Liver (tissue), 9 donors: ENCODE data around the gene MPRIP. TPM values are rescaled to one million over a fixed set of nuclear protein-coding genes. Genes with fewer than 3 reads are reported as not detected.

Experiments used
- DNase-seq: peaks from one replicate; pipeline ENCODE4 v3.0.0-alpha.2; 2017; ENCODE audit warnings: low spot score
- H3K27ac ChIP-seq, 2 donors: one replicate each; pipeline ENCODE4 v1.7.0; 2013; ENCODE audit warnings: inconsistent platforms in 2 of 2, low read length in 2 of 2, control low read depth in 1 of 2, low read depth in 1 of 2, mild to moderate bottlenecking in 1 of 2
- H3K27me3 ChIP-seq, 4 donors: one replicate each; pipeline versions ENCODE4 v1.6.1 to v1.7.0; 2013; ENCODE audit warnings: low read length in 3 of 4, inconsistent platforms in 1 of 4, mild to moderate bottlenecking in 1 of 4, moderate library complexity in 1 of 4; ENCODE audit not compliant: control insufficient read depth in 4 of 4, insufficient read depth in 4 of 4
- H3K36me3 ChIP-seq, 4 donors: one replicate each; pipeline versions ENCODE4 v1.6.1 to v1.7.0; 2013; ENCODE audit warnings: low read length in 3 of 4, mild to moderate bottlenecking in 3 of 4, low read depth in 1 of 4, moderate library complexity in 1 of 4; ENCODE audit not compliant: control insufficient read depth in 4 of 4, insufficient read depth in 3 of 4
- H3K4me1 ChIP-seq, 4 donors: one replicate each; pipeline versions ENCODE4 v1.6.1 to v1.7.0; 2013; ENCODE audit warnings: low read length in 3 of 4, mild to moderate bottlenecking in 3 of 4, moderate library complexity in 1 of 4; ENCODE audit not compliant: control insufficient read depth in 4 of 4, insufficient read depth in 4 of 4
- H3K4me3 ChIP-seq, 3 donors: one replicate each; pipeline versions ENCODE4 v1.6.1 to v1.7.0; 2013; ENCODE audit warnings: low read length in 3 of 3, control low read depth in 1 of 3, low read depth in 1 of 3, mild to moderate bottlenecking in 1 of 3
- H3K9ac ChIP-seq, 2 donors: one replicate each; pipeline ENCODE4 v1.7.0; 2013; ENCODE audit warnings: low read length in 2 of 2, mild to moderate bottlenecking in 2 of 2, moderate library complexity in 2 of 2, control low read depth in 1 of 2, low read depth in 1 of 2
- H3K9me3 ChIP-seq, 4 donors: one replicate each; pipeline versions ENCODE4 v1.6.1 to v1.7.0; 2013; ENCODE audit warnings: low read length in 3 of 4; ENCODE audit not compliant: control insufficient read depth in 4 of 4
- ATF3 ChIP-seq: IDR thresholded peaks from 2 replicates; pipeline ENCODE4 v1.6.1; 2016; ENCODE audit warnings: antibody characterized with exemption
- CTCF ChIP-seq: fragments of 150-350 bp; IDR thresholded peaks from 2 replicates; pipeline ENCODE4 v1.5.1; 2017; ENCODE audit warnings: improper control_type of control experiment, low read depth, low read length; ENCODE audit not compliant: missing input control
- EGR1 ChIP-seq, 2 donors: IDR thresholded peaks; 2 replicates each; pipeline ENCODE4 v1.6.1; 2016 to 2018; ENCODE audit warnings: antibody characterized with exemption in 2 of 2, low read depth in 2 of 2
- FOXA2 ChIP-seq: IDR thresholded peaks from 2 replicates; pipeline ENCODE4 v1.6.1; 2016; ENCODE audit warnings: antibody characterized with exemption
- HNF4A ChIP-seq, 2 donors: conservative IDR thresholded peaks; 2 replicates each; pipeline ENCODE4 v1.6.1; 2016; ENCODE audit warnings: antibody characterized with exemption in 2 of 2, mild to moderate bottlenecking in 2 of 2
- HNF4G ChIP-seq: IDR thresholded peaks from 2 replicates; pipeline ENCODE4 v1.6.1; 2016; ENCODE audit warnings: antibody characterized with exemption
- MAX ChIP-seq: IDR thresholded peaks from 2 replicates; pipeline ENCODE4 v1.6.1; 2016; ENCODE audit warnings: antibody characterized with exemption
- RAD21 ChIP-seq, 2 donors: IDR thresholded peaks; 2 replicates each; pipeline ENCODE4 v1.6.1; 2016; ENCODE audit warnings: antibody characterized with exemption in 2 of 2, mild to moderate bottlenecking in 2 of 2
- REST ChIP-seq: IDR thresholded peaks from 2 replicates; pipeline ENCODE4 v1.6.1; 2016; ENCODE audit warnings: antibody characterized with exemption, mild to moderate bottlenecking
- RXRA ChIP-seq, 2 donors: IDR thresholded peaks; 2 replicates each; pipeline ENCODE4 v1.6.1; 2017 to 2018; ENCODE audit warnings: antibody characterized with exemption in 2 of 2, mild to moderate bottlenecking in 1 of 2
- TAF1 ChIP-seq: conservative IDR thresholded peaks from 2 replicates; pipeline ENCODE4 v1.6.1; 2016; ENCODE audit warnings: antibody characterized with exemption, mild to moderate bottlenecking
- YY1 ChIP-seq: IDR thresholded peaks from 2 replicates; pipeline ENCODE4 v1.6.1; 2016; ENCODE audit warnings: antibody characterized with exemption, mild to moderate bottlenecking
- ZBTB33 ChIP-seq: IDR thresholded peaks from 2 replicates; pipeline ENCODE4 v1.6.1; 2016; ENCODE audit warnings: antibody characterized with exemption
- WGBS: extraction: QIAGEN DNeasy Blood & Tissue Kit; methylation state at CpG from one replicate; pipeline ENCODE4 v1.1.7; 2013; 5-methylcytosine and 5-hydroxymethylcytosine counted together
- polyA plus RNA-seq, 2 donors: library from polyadenylated mRNA; stranded (reverse) in 1 of 2; unstranded in 1 of 2; fragments of 200-250 nt in 1 of 2; fragments of >200 nt in 1 of 2; fragmentation: Nextera tagmentation in 1 of 2; extraction: Ambion mirVana in 1 of 2; gene quantifications; one replicate each; pipeline versions ENCODE4 v1.2.1 to v1.2.3, GENCODE V29; 2013 to 2015
- total RNA-seq, 2 donors: library from RNA; depleted of rRNA; stranded (reverse); fragments of >200 nt; gene quantifications; one replicate each; pipeline ENCODE4 v1.2.3, GENCODE V29; 2014
- donor health status: healthy.
- donor health status: healthy.
- donor health status: healthy.
- donor health status: healthy.
- donor health status: healthy.

The MPRIP gene
- total and polyA plus RNA-seq, 4 donors: 21.2 to 61.9 (median 34.7) TPM

GRCh38 chr17:17204635-17205231, 162.5 kb downstream of the MPRIP start:
- no peak for DNase-seq
- H3K27me3 ChIP-seq: no peaks in the 10 kb centered on the region
- no peak for TF ChIP-seq REST
- TF ChIP-seq ATF3: no peak
- TF ChIP-seq HNF4A (conservative IDR thresholded peaks at IDR 0.05): no peak
- TF ChIP-seq RXRA (IDR thresholded peaks at IDR 0.05): no peak
- no peak for TF ChIP-seq EGR1 (IDR thresholded peaks at IDR 0.05; ENCODE audit: low read depth in 2 of 2)
- TF ChIP-seq FOXA2: no peak
- TF ChIP-seq HNF4G: no peak
- no peak for TF ChIP-seq ZBTB33
- TF ChIP-seq YY1: no peak
- TF ChIP-seq MAX: no peak
- no peak for TF ChIP-seq RAD21 (IDR thresholded peaks at IDR 0.05)
- no peak for TF ChIP-seq CTCF
- TF ChIP-seq TAF1: no peak
- H3K4me1 ChIP-seq: peaks cover 9 to 28% (median 21%) of the 10 kb centered on the region in 4 donors
- H3K9ac ChIP-seq: peak overlapping the region in 1 of 2 donors; percentile 28
- H3K4me3 ChIP-seq: peak overlapping the region in 2 of 3 donors; percentile 52 to 64
- H3K27ac ChIP-seq: no peak overlapping the region
- 86% methylated on average over 14 of the region's 14 CpGs for WGBS
- H3K36me3 ChIP-seq: peaks cover 1 to 7% (median 4%) of the 10 kb centered on the region in 4 donors
- H3K9me3 ChIP-seq: no peaks in the 10 kb centered on the region
